Measurements from ENCODE around the gene INPP4B. TPM values are rescaled to one million over a fixed set of nuclear protein-coding genes. Genes with fewer than 3 reads are reported as not detected.

The INPP4B gene
- total RNA-seq, 2 donors from 2014 or later: 8.2 to 16.6 TPM

DNA sequence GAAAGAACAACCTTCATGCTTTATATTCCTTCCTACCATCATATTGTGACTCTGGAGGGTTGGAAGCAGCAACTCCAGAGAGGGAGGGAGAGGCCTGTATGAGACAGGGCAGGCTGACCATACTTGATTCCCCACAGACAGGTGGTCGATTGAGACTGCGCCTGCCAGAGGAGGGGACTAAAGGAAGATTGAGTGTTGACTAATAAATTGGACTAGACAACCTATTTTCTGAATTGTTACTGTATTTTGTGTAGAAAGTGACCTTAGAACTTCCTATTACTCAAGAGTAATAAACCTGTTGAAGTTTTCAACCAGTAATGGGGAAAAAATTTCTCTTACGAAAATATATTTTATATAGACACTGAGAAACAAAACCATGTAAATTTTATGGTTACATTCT lies 301.5 kb downstream of the INPP4B start:
- WGBS, 2 donors: 76 to 88% methylated on average over 3 of the region's 3 CpGs
- no peak for DNase-seq
- Histone ChIP-seq H3K27ac (no peak overlapping the region), H3K9me3 (no peaks in the 10 kb centered on the region), H3K4me1 (peaks cover 13% of the 10 kb centered on the region), H3K27me3 (no peaks in the 10 kb centered on the region), H3K36me3 (replicated peaks in 1 of 2; ENCODE audit: insufficient read depth in 1 of 2, low read depth in 2 of 2) (no peaks in the 10 kb centered on the region), H3K4me3 (no peak overlapping the region)
- no peak for ATAC-seq
- intact Hi-C loops (cut with DNase I): no loop called here
- no peak for TF ChIP-seq POLR2A (IDR thresholded peaks at IDR 0.05)
- TF ChIP-seq, protein P1, sequence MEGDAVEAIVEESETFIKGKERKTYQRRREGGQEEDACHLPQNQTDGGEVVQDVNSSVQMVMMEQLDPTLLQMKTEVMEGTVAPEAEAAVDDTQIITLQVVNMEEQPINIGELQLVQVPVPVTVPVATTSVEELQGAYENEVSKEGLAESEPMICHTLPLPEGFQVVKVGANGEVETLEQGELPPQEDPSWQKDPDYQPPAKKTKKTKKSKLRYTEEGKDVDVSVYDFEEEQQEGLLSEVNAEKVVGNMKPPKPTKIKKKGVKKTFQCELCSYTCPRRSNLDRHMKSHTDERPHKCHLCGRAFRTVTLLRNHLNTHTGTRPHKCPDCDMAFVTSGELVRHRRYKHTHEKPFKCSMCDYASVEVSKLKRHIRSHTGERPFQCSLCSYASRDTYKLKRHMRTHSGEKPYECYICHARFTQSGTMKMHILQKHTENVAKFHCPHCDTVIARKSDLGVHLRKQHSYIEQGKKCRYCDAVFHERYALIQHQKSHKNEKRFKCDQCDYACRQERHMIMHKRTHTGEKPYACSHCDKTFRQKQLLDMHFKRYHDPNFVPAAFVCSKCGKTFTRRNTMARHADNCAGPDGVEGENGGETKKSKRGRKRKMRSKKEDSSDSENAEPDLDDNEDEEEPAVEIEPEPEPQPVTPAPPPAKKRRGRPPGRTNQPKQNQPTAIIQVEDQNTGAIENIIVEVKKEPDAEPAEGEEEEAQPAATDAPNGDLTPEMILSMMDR (IDR thresholded peaks at IDR 0.05): no peak

DNA sequence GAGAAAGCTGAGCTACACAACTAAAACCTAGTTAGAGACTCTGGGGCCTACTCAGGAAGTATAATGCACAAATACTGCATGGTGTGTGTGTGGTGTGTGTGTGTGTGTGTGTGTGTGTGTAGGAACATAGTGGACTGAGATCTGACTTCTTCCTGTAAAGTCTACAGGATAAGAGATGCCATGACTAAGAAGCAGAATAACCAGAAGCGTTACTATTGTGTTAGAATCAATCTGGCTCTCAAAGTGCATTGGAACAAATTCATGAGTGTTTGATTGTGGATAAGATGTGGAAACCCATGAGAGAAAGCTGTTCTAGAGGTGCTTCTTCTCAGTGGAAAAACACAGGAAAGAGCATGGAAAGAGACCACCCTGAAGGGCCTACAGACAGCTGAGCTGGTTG lies 302.1 kb downstream of the INPP4B start:
- Histone ChIP-seq H3K9me3 (no peaks in the 10 kb centered on the region), H3K27me3 (no peaks in the 10 kb centered on the region), H3K4me3 (no peak overlapping the region), H3K36me3 (replicated peaks in 1 of 2; ENCODE audit: insufficient read depth in 1 of 2, low read depth in 2 of 2) (no peaks in the 10 kb centered on the region), H3K4me1 (peaks cover 7% of the 10 kb centered on the region), H3K27ac (no peak overlapping the region)
- TF ChIP-seq POLR2A (IDR thresholded peaks at IDR 0.05): no peak
- TF ChIP-seq, protein P1 (IDR thresholded peaks at IDR 0.05): no peak
- 83 to 86% methylated on average over 1 of the region's 1 CpG for WGBS, 2 donors
- ATAC-seq (no peak), DNase-seq (no peak)
- intact Hi-C loops (cut with DNase I): no loop called here

DNA sequence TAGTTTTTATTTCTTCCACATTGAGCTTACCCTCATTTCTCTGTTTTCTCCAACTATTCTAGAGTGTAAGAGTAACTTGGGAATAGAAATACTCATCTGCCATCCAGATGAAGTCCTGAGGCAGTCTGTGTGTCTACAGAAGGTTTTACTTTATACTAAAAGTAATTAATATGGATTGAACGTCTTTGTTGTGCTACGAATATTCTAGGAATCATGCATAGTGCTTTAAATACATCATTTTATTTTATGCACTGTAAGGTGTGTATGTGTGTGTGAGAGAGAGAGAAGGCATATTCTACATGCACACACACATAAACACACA lies 305.7 kb downstream of the INPP4B start:
- ATAC-seq: no peak
- no peak for DNase-seq
- H3K36me3 ChIP-seq (replicated peaks in 1 of 2; ENCODE audit: insufficient read depth in 1 of 2, low read depth in 2 of 2): no peaks in the 10 kb centered on the region
- no peaks in the 10 kb centered on the region for H3K27me3 ChIP-seq
- intact Hi-C loops (cut with DNase I): no loop called here
- no peaks in the 10 kb centered on the region for H3K4me1 ChIP-seq
- H3K4me3 ChIP-seq: no peak overlapping the region
- H3K27ac ChIP-seq: no peak overlapping the region
- WGBS, 2 donors: 80 to 83% methylated on average over 2 of the region's 2 CpGs
- no peak for TF ChIP-seq POLR2A (IDR thresholded peaks at IDR 0.05)
- TF ChIP-seq, protein P1 (IDR thresholded peaks at IDR 0.05): no peak
- no peaks in the 10 kb centered on the region for H3K9me3 ChIP-seq

DNA sequence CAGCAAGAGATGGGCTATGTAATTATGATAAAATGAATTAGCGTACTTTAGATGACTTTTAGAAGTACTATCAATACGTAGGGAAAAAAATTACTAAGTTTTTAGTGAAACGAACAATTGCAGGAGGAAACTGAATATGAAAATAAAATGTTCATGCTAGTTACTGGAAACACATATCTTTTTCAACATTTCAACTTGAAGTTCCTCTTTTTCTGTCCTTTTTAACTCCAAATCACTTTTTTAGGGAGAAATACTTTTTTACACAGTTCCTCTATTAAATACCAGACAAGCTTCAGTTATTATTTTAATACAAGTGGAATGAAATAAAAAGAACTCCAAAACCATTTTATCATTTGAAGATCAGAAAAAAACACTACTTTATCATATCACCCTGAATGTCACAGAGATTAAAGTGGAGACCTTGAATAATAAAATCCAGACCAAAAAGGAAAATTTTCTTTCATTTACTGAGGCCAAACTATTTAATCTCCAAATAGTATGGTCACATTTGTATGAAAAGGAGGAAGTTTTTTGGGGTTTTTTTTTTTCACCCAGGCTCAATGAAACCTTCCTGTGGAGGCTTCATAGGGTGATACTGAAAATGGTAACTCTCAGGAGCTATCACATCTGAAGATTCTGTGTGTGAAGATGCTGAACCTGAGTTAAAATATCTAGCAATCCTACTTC lies 306.2 kb downstream of the INPP4B start:
- WGBS, 2 donors: 38 to 44% methylated on average over 3 of the region's 3 CpGs
- no peak for TF ChIP-seq POLR2A (IDR thresholded peaks at IDR 0.05)
- TF ChIP-seq, protein P1 (IDR thresholded peaks at IDR 0.05): no peak
- no peak overlapping the region for H3K4me3 ChIP-seq
- no peaks in the 10 kb centered on the region for H3K36me3 ChIP-seq (replicated peaks in 1 of 2; ENCODE audit: insufficient read depth in 1 of 2, low read depth in 2 of 2)
- H3K27ac ChIP-seq: no peak overlapping the region
- H3K9me3 ChIP-seq: no peaks in the 10 kb centered on the region
- H3K4me1 ChIP-seq: no peaks in the 10 kb centered on the region
- H3K27me3 ChIP-seq: no peaks in the 10 kb centered on the region
- no peak for DNase-seq
- ATAC-seq: no peak
- intact Hi-C loops (cut with DNase I): no loop called here

DNA sequence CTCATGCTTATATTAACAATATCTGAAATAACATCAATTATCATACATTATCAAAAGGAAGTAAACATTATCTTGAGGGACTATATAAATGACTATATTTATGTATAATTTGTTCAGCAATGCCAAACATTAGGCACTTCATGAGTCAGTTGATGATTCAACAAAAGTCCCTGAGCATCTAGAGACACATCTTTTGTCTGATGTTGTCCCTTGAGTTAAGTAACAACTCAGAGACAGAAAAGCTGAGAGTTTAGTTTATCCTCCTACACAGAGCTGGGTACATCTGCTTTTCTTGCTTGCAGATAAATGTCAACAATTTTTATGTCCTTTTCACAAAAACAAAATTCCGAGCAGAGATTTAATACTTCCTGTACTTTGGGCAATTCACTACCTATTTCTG lies 311.1 kb downstream of the INPP4B start:
- no peak for TF ChIP-seq POLR2A (IDR thresholded peaks at IDR 0.05)
- TF ChIP-seq, protein P1 (IDR thresholded peaks at IDR 0.05): no peak
- H3K9me3 ChIP-seq: no peaks in the 10 kb centered on the region
- intact Hi-C loops (cut with DNase I): no loop called here
- DNase-seq (no peak), ATAC-seq (no peak)
- no peaks in the 10 kb centered on the region for H3K27me3 ChIP-seq
- no peak overlapping the region for H3K4me3 ChIP-seq
- WGBS, 2 donors: 79 to 89% methylated on average over 1 of the region's 1 CpG
- no peak overlapping the region for H3K27ac ChIP-seq
- H3K4me1 ChIP-seq: no peaks in the 10 kb centered on the region
- no peaks in the 10 kb centered on the region for H3K36me3 ChIP-seq (replicated peaks in 1 of 2; ENCODE audit: insufficient read depth in 1 of 2, low read depth in 2 of 2)

All from body of pancreas (tissue), 4 donors.